CD4-positive, alpha-beta memory T cell (primary cell): Measurements from ENCODE around the gene THRA. TPM values are rescaled to one million over a fixed set of nuclear protein-coding genes. Genes with fewer than 3 reads are reported as not detected.
A peak's percentile ranks its signal among the peaks of the same experiment; 100 is the strongest.

Experiments
- CTCF ChIA-PET: fragments of 350-600 bp; sonication (Branson Sonifier 250); formaldehyde crosslinking; loops from one replicate; lab custom pipeline; 2021; ENCODE audit warnings: inconsistent platforms; ENCODE audit not compliant: partially characterized antibody; lab: Charles Lee
- POLR2A ChIA-PET: fragments of 350-600 bp; sonication (Branson Sonifier 250); formaldehyde crosslinking; loops from one replicate; lab custom pipeline; 2021; ENCODE audit not compliant: partially characterized antibody; lab: Charles Lee
- DNase-seq, 5 donors: peaks; one replicate each; pipeline versions ENCODE4 v3.0.0 to v3.0.0-alpha.2; 2020 to 2022; ENCODE audit warnings: mixed read lengths in 1 of 5
- H3K27ac ChIP-seq: one replicate; pipeline ENCODE4 v1.7.0; 2013; ENCODE audit warnings: low read depth, low read length
- H3K27me3 ChIP-seq: 2 replicates; pipeline ENCODE4 v1.7.0; 2013; ENCODE audit warnings: mild to moderate bottlenecking, low read length, moderate library complexity; ENCODE audit not compliant: insufficient read depth
- H3K36me3 ChIP-seq: 2 replicates; pipeline ENCODE4 v1.7.0; 2013; ENCODE audit warnings: mild to moderate bottlenecking, low read length, moderate library complexity; ENCODE audit not compliant: insufficient read depth
- H3K4me1 ChIP-seq: 2 replicates; pipeline ENCODE4 v1.7.0; 2013; ENCODE audit warnings: mild to moderate bottlenecking, low read length, moderate library complexity; ENCODE audit not compliant: insufficient read depth
- H3K4me3 ChIP-seq, 2 donors: one replicate each; pipeline ENCODE4 v1.7.0; 2013; ENCODE audit warnings: low read length in 2 of 2, mild to moderate bottlenecking in 1 of 2
- H3K9me3 ChIP-seq, 2 donors: one replicate each; pipeline ENCODE4 v1.7.0; 2013; ENCODE audit warnings: low read length in 2 of 2, control low read depth in 1 of 2; ENCODE audit not compliant: control insufficient read depth in 1 of 2
- H3K27ac Mint-ChIP-seq, 7 donors: one replicate each; pipeline ENCODE4 v1.8.0; 2020 to 2021; ENCODE audit warnings: mixed read lengths in 7 of 7, mild to moderate bottlenecking in 6 of 7, inconsistent platforms in 3 of 7, moderate library complexity in 3 of 7
- H3K27me3 Mint-ChIP-seq, 2 donors: one replicate each; pipeline ENCODE4 v1.8.0; 2020 to 2021; ENCODE audit warnings: mixed read lengths in 2 of 2
- H3K36me3 Mint-ChIP-seq, 2 donors: one replicate each; pipeline ENCODE4 v1.8.0; 2020 to 2021; ENCODE audit warnings: mixed read lengths in 2 of 2, inconsistent platforms in 1 of 2, mild to moderate bottlenecking in 1 of 2
- H3K4me1 Mint-ChIP-seq, 4 donors: one replicate each; pipeline ENCODE4 v1.8.0; 2020 to 2021; ENCODE audit warnings: mixed read lengths in 4 of 4, mild to moderate bottlenecking in 1 of 4
- H3K4me3 Mint-ChIP-seq, 8 donors: one replicate each; pipeline ENCODE4 v1.8.0; 2020 to 2021; ENCODE audit warnings: mixed read lengths in 8 of 8, mild to moderate bottlenecking in 7 of 8, moderate library complexity in 6 of 8, inconsistent platforms in 3 of 8
- H3K9me3 Mint-ChIP-seq, 8 donors: one replicate each; pipeline ENCODE4 v1.8.0; 2020 to 2021; ENCODE audit warnings: mixed read lengths in 8 of 8, mild to moderate bottlenecking in 5 of 8, inconsistent platforms in 3 of 8, moderate library complexity in 1 of 8
- intact Hi-C: fragments of 100-400 bp; cut with micrococcal nuclease; formaldehyde crosslinking; loops from one replicate; pipeline ENCODE4 v1.15.1; 2023
- polyA plus RNA-seq, 2 donors: library from polyadenylated mRNA; unstranded; fragments of 300-500 nt; fragmentation: Illumina TruSeq; gene quantifications; one replicate each; pipeline ENCODE4 v1.2.3, GENCODE V29; 2021
- total RNA-seq, 2 experiments: library from RNA; stranded (reverse); gene quantifications; one replicate each; pipeline ENCODE4 v1.2.3, GENCODE V29; 2021

The THRA gene
- total and polyA plus RNA-seq, 4 experiments from 2014 or later: 5.8 to 41.3 (median 23.9) TPM

GRCh38 chr17:40038882-40039513 is 23.8 kb upstream of the THRA start:
- POLR2A ChIA-PET: interaction anchor here (1.3 kb wide), 1 partner anchor 72 kb away, joined by 3 read pairs; no protein-coding TSS in a partner anchor
- Histone ChIP-seq H3K4me3 (no peak overlapping the region), H3K27ac (no peak overlapping the region), H3K9me3 (no peaks in the 10 kb centered on the region), H3K36me3 (peaks cover 14% of the 10 kb centered on the region), H3K4me1 (no peaks in the 10 kb centered on the region), H3K27me3 (no peaks in the 10 kb centered on the region)
- no peak overlapping the region for H3K4me3 Mint-ChIP-seq
- intact Hi-C loops: no loop called here
- no peaks in the 10 kb centered on the region for H3K9me3 Mint-ChIP-seq
- peaks cover 14 to 25% of the 10 kb centered on the region in 2 donors for H3K36me3 Mint-ChIP-seq
- H3K4me1 Mint-ChIP-seq: peaks cover 0 to 6% (median 2%) of the 10 kb centered on the region in 4 donors
- H3K27ac Mint-ChIP-seq: peak overlapping the region in 2 of 7 donors; percentile 18 to 87
- no peaks in the 10 kb centered on the region for H3K27me3 Mint-ChIP-seq
- no peak for DNase-seq
- CTCF ChIA-PET: interaction anchor here (0.7 to 3.7 kb wide), 6 partner anchors 8 to 153 kb away, joined by 3 to 24 read pairs (median 5); no protein-coding TSS in a partner anchor

- H3K4me3 ChIP-seq: no peak overlapping the region
- POLR2A ChIA-PET: no interaction called here
- H3K4me1 Mint-ChIP-seq: peaks cover 0 to 6% (median 2%) of the 10 kb centered on the region in 4 donors
- intact Hi-C loops: no loop called here
- no peak overlapping the region for H3K27ac ChIP-seq
- H3K9me3 Mint-ChIP-seq: no peaks in the 10 kb centered on the region
- DNase-seq: no peak
- no peaks in the 10 kb centered on the region for H3K27me3 ChIP-seq
- no peaks in the 10 kb centered on the region for H3K9me3 ChIP-seq
- H3K36me3 Mint-ChIP-seq: peaks cover 12 to 15% of the 10 kb centered on the region in 2 donors
- H3K4me1 ChIP-seq: no peaks in the 10 kb centered on the region
- no peaks in the 10 kb centered on the region for H3K36me3 ChIP-seq
- no peak overlapping the region for H3K4me3 Mint-ChIP-seq
- peak overlapping the region in 1 of 7 donors; percentile 23 for H3K27ac Mint-ChIP-seq
- CTCF ChIA-PET: interaction anchor here (0.9 to 1.3 kb wide), 4 partner anchors 11 to 71 kb away, joined by 3 to 4 read pairs (median 3); no protein-coding TSS in a partner anchor
- no peaks in the 10 kb centered on the region for H3K27me3 Mint-ChIP-seq
Observed at GRCh38 chr17:40041196-40041595, 21.6 kb upstream of the THRA start.

DNA sequence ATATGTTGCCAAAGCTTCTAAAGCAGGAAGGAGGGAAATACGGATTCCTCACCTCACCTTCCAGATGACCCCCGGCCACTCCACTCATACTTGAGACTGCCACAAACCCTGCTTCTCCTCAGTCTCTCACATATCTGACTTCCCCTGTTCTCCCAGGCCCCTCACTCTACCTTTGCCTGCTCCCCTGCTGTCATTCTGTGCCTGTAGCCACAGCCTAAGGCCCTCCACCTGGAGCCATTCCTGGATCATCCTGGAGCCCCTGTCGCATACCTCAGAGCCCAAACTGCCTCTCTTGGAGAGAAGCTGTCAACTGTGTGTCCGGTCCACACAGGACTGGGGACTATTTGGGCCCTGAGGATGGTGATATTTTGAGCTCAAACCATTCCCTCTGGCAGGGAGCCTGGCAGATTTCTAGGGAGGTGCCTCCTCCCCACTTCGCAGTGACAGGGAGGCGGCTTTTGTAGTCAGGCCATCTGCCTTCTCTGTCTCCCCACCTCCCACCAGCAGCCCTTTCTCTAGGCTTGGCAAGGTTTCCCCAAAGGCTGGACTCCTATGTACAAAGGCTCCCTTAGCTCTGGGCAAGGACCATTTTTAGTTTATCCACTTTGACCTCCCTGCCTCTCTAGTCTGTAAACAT is 6.3 kb upstream of the THRA start:
- no peaks in the 10 kb centered on the region for H3K9me3 Mint-ChIP-seq
- no peak overlapping the region for H3K27ac ChIP-seq
- H3K4me1 ChIP-seq: peaks cover 13% of the 10 kb centered on the region
- no peak overlapping the region for H3K4me3 ChIP-seq
- H3K4me1 Mint-ChIP-seq: peaks cover 7 to 18% (median 14%) of the 10 kb centered on the region in 4 donors
- no peak overlapping the region for H3K27ac Mint-ChIP-seq
- peak overlapping the region in 1 of 8 donors; percentile 28 for H3K4me3 Mint-ChIP-seq
- CTCF ChIA-PET: interaction anchor here (1.2 to 26.4 kb wide), 4 partner anchors 18 to 112 kb away, joined by 3 to 543 read pairs (median 25); partner anchors contain the start of gene NR1D1
- DNase-seq: no peak
- intact Hi-C loops: no loop called here
- H3K27me3 Mint-ChIP-seq: peaks cover 3 to 8% of the 10 kb centered on the region in 2 donors
- H3K9me3 ChIP-seq: no peaks in the 10 kb centered on the region
- peaks cover 3% of the 10 kb centered on the region for H3K27me3 ChIP-seq
- H3K36me3 Mint-ChIP-seq: peaks cover 11 to 14% of the 10 kb centered on the region in 2 donors
- H3K36me3 ChIP-seq: peaks cover 6% of the 10 kb centered on the region
- POLR2A ChIA-PET: interaction anchor here (1.1 kb wide), 1 partner anchor 56 kb away, joined by 3 read pairs; no protein-coding TSS in a partner anchor

DNA sequence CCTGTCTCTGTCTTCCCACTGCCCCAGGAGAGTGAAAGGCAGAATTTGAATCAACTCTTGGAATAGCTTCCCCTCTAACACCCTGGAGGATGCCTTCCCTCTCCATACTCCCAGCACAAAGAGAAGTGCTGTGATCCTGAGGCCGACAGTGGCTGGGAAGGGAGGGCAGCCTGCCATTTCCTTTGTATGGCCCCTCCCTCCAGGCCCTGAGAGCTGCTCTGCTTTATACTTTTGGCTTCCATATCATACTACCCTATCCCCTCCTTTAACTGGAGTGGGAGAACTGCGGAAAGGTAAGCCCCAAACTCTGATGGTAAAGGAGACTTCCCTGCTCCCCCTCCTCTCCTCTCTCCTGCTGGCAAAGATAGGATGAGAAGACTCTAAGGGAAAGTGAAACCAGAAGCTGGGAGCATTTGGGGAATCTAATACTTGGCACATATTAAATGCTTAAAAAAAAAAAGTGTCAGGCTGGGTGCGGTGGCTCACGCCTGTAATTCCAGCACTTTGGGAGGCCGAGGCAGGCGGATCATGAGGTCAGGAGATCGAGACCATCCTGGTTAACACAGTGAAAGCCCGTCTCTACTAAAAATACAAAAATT is 4.5 kb upstream of the THRA start:
- Mint-ChIP-seq H3K27me3 (peaks cover 3 to 8% of the 10 kb centered on the region in 2 donors), H3K4me3 (no peak overlapping the region), H3K9me3 (no peaks in the 10 kb centered on the region), H3K4me1 (peaks cover 14 to 27% (median 18%) of the 10 kb centered on the region in 4 donors), H3K36me3 (peaks cover 4 to 5% of the 10 kb centered on the region in 2 donors), H3K27ac (peak overlapping the region in 1 of 7 donors; percentile 42)
- ChIA-PET POLR2A (interaction anchor here (1.0 kb wide), 1 partner anchor 11 kb away, joined by 3 read pairs; no protein-coding TSS in a partner anchor), CTCF (interaction anchor here (0.7 to 26.4 kb wide), 6 partner anchors 11 to 49 kb away, joined by 3 to 543 read pairs (median 6); partner anchors contain the start of gene NR1D1)
- DNase-seq: no peak
- H3K4me3 ChIP-seq: no peak overlapping the region
- intact Hi-C loops: no loop called here
- peaks cover 17% of the 10 kb centered on the region for H3K4me1 ChIP-seq
- H3K36me3 ChIP-seq: no peaks in the 10 kb centered on the region
- H3K27ac ChIP-seq: no peak overlapping the region
- H3K9me3 ChIP-seq: no peaks in the 10 kb centered on the region
- H3K27me3 ChIP-seq: peaks cover 3% of the 10 kb centered on the region

DNA sequence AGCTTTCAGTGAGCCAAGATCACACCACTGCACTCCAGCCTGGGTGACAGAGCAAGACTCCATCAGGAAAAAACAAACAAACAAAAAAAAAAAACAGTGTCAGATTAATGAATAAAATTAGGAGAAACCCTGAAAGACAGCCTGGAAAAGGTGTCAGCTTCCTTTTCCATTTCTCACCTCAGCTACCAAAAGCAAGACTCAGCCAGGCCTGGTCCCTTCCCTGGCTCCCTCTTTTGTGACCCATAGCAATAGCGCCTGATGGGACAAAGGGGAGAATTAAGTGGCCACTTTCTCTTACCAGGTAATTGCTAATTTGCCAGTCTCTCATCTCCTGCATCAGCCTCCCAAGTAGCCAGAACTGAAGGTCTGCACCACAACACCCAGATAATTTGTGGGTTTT is 3.9 kb upstream of the THRA start:
- H3K9me3 Mint-ChIP-seq: no peaks in the 10 kb centered on the region
- H3K4me3 Mint-ChIP-seq: no peak overlapping the region
- ChIA-PET CTCF (interaction anchor here (0.9 to 26.4 kb wide), 6 partner anchors 11 to 48 kb away, joined by 3 to 543 read pairs (median 6); partner anchors contain the start of gene NR1D1), POLR2A (interaction anchor here (1.4 kb wide), 1 partner anchor 53 kb away, joined by 4 read pairs; no protein-coding TSS in a partner anchor)
- Histone ChIP-seq H3K27ac (no peak overlapping the region), H3K36me3 (no peaks in the 10 kb centered on the region), H3K27me3 (peaks cover 3% of the 10 kb centered on the region), H3K4me1 (peaks cover 18% of the 10 kb centered on the region), H3K4me3 (no peak overlapping the region), H3K9me3 (no peaks in the 10 kb centered on the region)
- peaks cover 10 to 28% (median 19%) of the 10 kb centered on the region in 4 donors for H3K4me1 Mint-ChIP-seq
- H3K27me3 Mint-ChIP-seq: peaks cover 3 to 8% of the 10 kb centered on the region in 2 donors
- no peak for DNase-seq
- H3K27ac Mint-ChIP-seq: peak overlapping the region in 2 of 7 donors; percentile 4 to 22
- intact Hi-C loops: no loop called here
- H3K36me3 Mint-ChIP-seq: peaks cover 4 to 5% of the 10 kb centered on the region in 2 donors

- peaks cover 0 to 2% of the 10 kb centered on the region in 2 donors for H3K36me3 Mint-ChIP-seq
- H3K27ac ChIP-seq: no peak overlapping the region
- DNase-seq: no peak
- H3K27ac Mint-ChIP-seq: peak overlapping the region in 1 of 7 donors; percentile 52
- peaks cover 3 to 8% of the 10 kb centered on the region in 2 donors for H3K27me3 Mint-ChIP-seq
- ChIA-PET POLR2A (interaction anchor here (1.0 to 1.4 kb wide), 2 partner anchors 9 to 52 kb away, joined by 3 to 4 read pairs; no protein-coding TSS in a partner anchor), CTCF (interaction anchor here (0.6 to 26.4 kb wide), 9 partner anchors 10 to 47 kb away, joined by 3 to 543 read pairs (median 5); partner anchors contain the start of gene NR1D1)
- H3K4me1 Mint-ChIP-seq: peaks cover 19 to 29% (median 22%) of the 10 kb centered on the region in 4 donors
- H3K4me3 Mint-ChIP-seq: peak overlapping the region in 2 of 8 donors; percentile 43 to 44
- intact Hi-C loops: no loop called here
- H3K36me3 ChIP-seq: no peaks in the 10 kb centered on the region
- H3K4me1 ChIP-seq: peaks cover 24% of the 10 kb centered on the region
- no peak overlapping the region for H3K4me3 ChIP-seq
- H3K27me3 ChIP-seq: peaks cover 3% of the 10 kb centered on the region
- no peaks in the 10 kb centered on the region for H3K9me3 ChIP-seq
- no peaks in the 10 kb centered on the region for H3K9me3 Mint-ChIP-seq
Observed at GRCh38 chr17:40059729-40060475, 2.9 kb upstream of the THRA start.
